ENCODE data around the gene LRRC46.

LRRC46 gene

DNA sequence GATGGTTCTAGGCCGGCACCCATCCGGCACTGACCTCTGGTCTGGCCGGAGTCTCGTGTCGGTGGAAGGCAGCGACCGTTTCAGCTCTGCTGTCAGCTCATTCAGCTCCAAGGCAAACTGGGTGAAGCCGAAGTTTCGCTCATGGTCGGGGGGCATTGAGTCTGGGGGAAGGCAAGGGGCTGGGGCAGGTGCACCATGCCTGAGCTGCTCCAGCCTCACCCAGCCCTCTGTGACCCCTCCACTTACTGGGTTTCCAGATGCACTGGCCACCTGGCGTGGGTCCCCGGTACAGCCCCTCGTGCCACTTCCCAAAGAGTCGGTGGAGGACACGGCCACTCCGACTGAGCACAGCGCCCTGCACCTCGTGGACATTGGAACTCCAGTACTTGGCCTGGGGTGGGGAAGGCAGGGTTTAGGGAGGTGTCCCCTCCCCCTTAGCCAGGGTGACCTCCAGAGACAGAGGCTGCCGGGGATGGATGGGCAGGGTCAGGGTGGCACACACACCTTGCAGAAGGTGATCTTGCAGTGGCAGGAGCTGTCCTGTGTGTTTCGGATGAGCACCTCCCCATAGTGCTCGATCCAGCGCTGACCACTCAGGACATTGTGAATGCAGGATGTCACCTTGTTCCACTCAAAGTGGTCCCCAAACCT lies 22.5 kb upstream of the LRRC46 start:
- DNase-seq (ENCODE audit: low read depth) = no peak

GRCh38 chr17:47810200-47810821 lies 21.2 kb upstream of the LRRC46 start:
- no peak for DNase-seq (ENCODE audit: low read depth)

DNA sequence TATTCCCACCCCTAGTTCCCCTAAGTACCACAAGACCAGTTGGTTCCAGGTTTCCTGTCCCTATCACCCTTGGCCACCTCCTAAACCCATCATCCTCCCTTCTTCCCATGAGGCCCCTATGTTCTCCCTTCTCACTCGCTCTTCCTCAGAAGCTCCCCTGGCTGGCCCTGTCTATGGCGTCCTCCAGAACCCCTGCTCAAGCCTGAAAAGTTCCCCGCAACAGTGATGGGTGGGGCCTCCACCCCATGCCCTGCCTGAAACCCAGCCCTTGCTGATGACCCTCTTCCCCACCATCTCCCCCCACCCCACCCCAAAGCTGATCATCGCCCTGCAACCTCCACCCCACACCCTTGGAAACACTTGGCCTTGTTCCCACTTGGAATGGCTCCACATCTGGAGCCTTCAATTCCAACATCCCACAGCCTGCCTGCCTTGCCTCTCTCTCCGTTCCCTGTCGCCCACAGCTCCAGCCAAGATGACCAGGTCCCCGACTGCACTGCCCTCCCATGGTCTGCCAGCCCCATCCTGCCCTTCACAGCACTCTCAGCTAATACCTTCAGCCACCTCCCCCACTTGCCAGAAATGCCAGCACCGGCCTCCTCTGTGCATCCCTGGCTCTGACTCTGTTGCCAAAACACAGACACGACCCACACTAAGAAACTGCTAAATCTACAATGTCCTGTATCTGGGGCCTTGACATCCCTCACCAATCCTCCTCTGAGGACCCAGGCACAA lies 20.4 kb upstream of the LRRC46 start:
- DNase-seq (ENCODE audit: low read depth) = no peak

GRCh38 chr17:47811709-47812108 lies 19.8 kb upstream of the LRRC46 start:
- no peak for DNase-seq (ENCODE audit: low read depth)

DNA sequence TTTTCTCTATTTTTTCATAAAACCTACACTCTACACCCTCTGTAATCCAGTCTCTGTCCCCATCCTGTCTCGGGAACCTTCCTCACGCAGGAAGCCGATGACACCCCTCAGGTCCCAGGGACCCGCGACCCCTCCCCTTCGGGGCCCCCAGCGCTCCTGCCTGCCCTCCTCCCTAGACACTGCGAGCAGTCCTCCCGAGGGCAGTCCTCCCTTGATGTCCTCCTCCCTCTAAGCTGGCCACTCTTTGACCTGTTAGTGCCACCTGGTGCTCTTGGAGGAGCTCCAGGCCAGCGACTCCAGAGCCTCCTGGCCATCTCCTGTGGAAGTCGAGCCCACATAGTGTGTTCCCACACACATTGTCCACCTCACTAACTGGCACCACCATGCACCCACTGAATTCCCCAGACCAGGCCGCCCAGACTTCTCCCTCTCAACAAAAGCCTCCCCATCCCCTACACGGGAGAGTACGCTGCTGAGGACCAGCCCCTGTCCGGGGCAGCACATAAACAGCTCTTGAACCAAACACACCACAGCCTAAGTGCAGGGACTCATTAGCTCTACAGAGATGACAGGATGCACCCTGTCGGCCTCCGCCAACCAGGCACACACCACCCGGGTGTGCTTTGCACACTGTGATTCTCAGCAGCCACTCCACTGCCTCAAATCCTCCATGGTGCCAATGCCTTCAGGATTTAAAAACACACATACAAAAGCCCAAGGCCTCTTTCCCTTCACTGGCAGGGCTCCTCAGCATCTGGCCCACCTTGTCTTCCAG lies 19.1 kb upstream of the LRRC46 start:
- no peak for DNase-seq (ENCODE audit: low read depth)

GRCh38 chr17:47813077-47813476 lies 18.4 kb upstream of the LRRC46 start:
- DNase-seq (ENCODE audit: low read depth) = no peak

- DNase-seq (ENCODE audit: low read depth) = no peak
These were observed 17.9 kb upstream of the LRRC46 start for GRCh38 chr17:47813512-47814031.

- no peak for DNase-seq (ENCODE audit: low read depth)
These were observed 16.2 kb upstream of the LRRC46 start for GRCh38 chr17:47815106-47815918.

DNA sequence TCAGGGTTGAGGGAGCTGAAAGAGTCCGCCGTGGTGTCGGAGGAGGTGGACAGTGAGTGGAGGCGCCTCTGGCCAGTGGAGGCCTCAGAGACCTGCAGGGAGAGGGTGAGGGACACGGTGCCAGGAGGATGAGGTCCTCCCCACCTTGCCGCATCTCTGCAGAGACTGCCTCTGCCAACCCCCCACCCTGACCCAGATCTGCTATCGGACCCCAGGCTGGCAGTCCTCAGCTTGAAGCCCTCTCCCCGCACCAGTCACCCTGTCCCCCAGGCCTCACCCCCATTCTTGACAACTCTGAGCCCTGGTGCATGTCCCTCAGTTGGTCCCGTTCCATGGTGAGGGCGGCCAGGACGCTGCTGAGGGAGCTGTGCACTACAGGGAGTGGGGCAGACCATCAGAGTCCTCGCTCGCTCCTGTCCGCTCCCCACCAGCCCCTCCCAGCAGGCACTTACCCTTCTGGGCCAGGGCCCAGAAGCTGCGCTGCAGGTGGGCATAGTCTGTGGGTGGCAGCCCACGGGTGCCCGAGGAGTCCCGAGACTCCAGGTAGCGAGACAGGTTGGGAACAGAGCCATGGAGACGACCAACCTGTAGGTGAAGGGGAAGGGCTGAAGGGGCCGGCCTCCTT lies 15.2 kb upstream of the LRRC46 start:
- DNase-seq (ENCODE audit: low read depth) = no peak

DNA sequence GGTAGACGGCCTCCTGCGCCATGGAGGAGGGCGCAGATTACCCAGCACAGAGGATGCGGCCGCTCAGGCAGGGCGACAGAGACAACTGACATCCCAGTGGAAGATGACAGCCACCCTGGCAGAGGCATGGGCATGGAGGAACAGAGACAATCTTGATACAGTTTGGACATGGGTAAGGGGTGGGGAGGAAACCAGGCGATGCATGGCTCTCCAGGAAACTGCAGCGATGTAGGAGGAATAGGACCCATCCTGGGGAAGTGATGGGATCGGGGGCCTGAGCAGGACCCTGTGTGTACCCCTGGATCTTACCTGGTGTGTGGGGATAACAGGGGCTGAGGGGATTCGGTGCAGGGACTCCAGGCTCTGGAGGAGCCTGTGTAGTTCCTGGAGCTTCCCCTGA lies 14.5 kb upstream of the LRRC46 start:
- DNase-seq (ENCODE audit: low read depth) = no peak

DNA sequence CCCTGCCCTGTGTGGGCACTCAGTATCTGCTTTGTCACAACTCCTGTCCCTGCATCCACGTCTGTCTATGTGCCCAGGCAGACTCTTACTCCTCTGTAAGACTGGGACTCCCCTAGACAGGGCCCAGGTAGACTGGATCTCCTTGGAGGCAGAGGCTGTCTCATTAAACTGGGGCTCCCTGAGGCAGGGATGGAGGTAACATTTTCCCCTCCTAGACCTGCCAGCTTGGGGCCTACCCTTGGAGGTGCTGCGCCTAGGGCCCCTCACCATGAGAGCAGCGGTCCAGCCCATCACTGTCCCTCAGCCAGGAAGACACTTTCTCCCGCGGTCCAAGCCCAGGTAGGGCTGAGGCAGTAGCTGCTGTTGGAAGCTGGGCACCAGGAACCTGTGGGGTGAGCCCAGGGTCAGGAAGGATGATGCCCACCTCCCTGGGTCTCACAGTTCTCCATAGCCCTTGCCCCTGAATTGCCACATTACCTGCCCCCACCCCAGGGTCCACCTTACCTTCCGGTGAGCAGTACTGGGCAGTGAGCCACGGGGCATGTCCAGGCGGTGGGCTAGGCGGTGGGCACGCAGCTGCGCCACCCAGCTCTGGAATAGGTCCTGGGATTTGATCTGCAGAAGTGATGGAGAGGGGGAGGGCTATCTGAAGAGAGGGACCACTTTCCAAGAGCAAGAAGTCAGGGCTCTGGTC lies 13.3 kb upstream of the LRRC46 start:
- DNase-seq (ENCODE audit: low read depth) = no peak

DNA sequence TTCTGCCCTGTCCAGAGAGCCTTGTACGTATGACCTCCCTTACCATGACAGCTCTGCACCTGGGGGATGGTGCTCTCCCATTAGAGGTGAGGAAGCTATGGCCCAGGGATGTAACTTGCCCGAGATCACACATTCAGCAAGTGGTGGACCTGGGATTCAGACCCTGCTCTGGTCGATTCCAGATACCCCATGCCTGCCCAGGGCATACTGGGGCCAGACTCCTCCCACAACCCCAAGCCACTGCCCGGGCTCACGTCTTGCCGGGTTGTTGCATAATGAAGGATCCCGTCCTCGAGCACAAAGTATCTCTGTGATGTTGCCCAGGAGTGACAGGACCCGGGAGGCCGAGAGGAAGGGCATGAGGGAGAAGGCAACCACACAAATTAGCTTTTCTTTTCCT lies 12.0 kb upstream of the LRRC46 start:
- no peak for DNase-seq (ENCODE audit: low read depth)

- DNase-seq (ENCODE audit: low read depth) = no peak
These were observed 11.3 kb upstream of the LRRC46 start for GRCh38 chr17:47820033-47820789.

DNA sequence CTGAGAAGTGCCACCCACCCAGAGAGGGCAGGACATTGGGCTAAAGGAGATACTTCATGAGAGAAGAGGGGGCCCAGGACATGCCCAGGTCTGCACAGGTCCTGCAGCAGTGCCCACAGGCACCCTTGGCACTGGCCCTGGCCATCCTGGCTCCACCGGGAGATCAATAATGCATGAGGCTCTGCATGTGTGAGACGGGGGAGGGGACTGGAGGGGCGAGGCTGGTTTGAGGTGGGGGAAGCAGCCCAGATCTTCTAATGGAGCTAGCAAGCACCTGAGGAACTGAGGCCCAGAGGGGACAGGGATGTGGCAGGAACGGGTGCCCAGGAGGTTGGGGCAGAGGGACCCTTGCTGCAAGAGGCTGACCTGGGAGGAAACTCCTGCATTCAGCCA lies 10.4 kb upstream of the LRRC46 start:
- no peak for DNase-seq (ENCODE audit: low read depth)

- DNase-seq (ENCODE audit: low read depth) = peak; percentile 51
These were observed 9.8 kb upstream of the LRRC46 start, which contains the start of gene OSBPL7 for GRCh38 chr17:47821424-47822391. OSBPL7 (minus strand) TSS chr17:47821794; CDS start chr17:47820278, 1,516 bp downstream.

DNA sequence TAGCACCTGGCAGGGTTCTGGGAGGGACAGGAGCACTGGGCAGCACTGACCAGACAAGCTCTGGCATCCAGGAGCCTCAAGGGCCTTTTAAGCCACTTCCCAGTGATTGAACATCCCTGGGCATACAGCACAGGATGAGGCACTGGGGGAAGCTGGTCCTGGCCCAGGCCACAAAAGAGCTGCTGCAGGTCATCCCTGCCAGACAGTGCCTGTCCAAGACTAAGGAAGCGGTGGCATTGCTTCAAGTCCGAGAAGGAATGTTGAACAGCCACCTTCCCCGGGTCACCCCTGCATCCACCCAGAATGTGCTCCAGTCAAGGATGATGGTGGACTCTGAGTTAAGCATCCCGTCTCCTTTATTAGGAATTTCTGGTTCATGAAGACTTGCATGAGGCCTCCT lies 8.7 kb upstream of the LRRC46 start:
- DNase-seq (ENCODE audit: low read depth) = no peak

DNA sequence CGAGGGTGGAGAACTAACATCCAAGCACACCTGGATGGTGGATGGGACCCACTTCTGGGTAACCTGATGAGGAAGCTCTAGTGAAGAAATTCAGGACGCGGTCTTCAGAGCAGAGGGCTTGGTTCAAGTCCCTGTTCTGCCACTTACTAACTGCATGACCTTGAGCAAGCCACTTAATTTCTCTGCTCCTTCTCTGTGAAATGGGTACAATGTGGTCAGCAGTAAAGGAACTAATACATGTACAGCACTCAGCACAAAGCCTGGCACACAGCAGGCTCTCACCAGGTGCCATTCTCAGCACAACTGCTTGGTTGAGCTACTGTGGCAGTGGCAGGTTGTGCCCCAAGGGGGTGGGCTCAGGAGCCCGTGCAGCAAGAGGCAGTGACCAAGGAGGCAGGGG lies 8.0 kb upstream of the LRRC46 start:
- no peak for DNase-seq (ENCODE audit: low read depth)

- no peak for DNase-seq (ENCODE audit: low read depth)
These were observed 1.6 kb upstream of the LRRC46 start for GRCh38 chr17:47829870-47830269.
